KG1 (cell line): Measurements from ENCODE around the gene FPGS.
"Not testable (repeated sequence)": the region's sequence is repeated elsewhere in the genome, so short reads cannot be mapped to it uniquely, and the experiment has no call there.

Experiments used
- DNase-seq: peaks from one replicate; lab custom pipeline; 2025; lab: John Stamatoyannopoulos, UW

Gene FPGS

GRCh38 chr9:127838375-127839078 lies 35.8 kb downstream of the FPGS start:
- DNase-seq: no peak

DNA sequence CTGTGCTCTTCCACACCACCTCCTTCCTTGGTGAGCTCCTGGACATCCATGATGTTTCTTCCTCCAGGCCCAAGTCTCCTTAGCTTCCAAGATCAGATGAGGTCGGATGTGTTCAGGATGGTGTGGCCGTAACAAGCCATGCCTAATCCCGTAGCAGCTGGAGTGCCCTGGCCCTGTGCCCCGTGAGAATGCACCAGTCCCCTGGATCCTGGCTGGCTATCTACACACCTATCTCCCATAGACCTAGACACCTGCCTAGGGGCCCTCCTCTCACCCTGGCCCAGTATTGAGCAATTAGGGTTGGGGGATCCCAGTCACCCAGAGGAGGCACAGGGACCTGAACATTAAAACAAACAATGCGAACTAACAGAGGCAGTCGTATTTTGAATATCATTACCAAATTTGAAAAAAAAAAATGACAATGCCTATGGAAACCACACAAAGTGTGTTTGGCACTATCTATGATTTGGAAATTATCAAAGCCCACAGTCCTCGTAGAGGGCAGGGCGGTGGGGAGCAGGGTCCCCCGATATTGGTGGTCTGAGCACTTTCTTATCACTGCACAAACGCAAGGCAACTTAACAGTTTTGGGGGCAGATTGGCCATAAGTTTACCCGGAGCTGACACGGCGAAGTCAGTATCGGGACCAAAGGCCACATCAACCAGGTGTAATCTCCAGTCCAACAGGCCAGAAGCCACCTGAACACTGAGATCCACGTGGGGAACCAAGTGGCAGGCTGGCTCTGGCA lies 38.6 kb downstream of the FPGS start:
- no peak for DNase-seq

GRCh38 chr9:127844821-127845359 lies 42.2 kb downstream of the FPGS start:
- DNase-seq: no peak

- not testable (repeated sequence) for DNase-seq
These were observed 42.9 kb downstream of the FPGS start for GRCh38 chr9:127845619-127846018.

GRCh38 chr9:127846443-127847177 lies 43.9 kb downstream of the FPGS start:
- no peak for DNase-seq

- DNase-seq: no peak
These were observed 44.5 kb downstream of the FPGS start for GRCh38 chr9:127847178-127847510.

- DNase-seq: no peak
These were observed 45.4 kb downstream of the FPGS start for GRCh38 chr9:127847833-127848755.

- DNase-seq: no peak
These were observed 46.2 kb downstream of the FPGS start for GRCh38 chr9:127848756-127849504.

DNA sequence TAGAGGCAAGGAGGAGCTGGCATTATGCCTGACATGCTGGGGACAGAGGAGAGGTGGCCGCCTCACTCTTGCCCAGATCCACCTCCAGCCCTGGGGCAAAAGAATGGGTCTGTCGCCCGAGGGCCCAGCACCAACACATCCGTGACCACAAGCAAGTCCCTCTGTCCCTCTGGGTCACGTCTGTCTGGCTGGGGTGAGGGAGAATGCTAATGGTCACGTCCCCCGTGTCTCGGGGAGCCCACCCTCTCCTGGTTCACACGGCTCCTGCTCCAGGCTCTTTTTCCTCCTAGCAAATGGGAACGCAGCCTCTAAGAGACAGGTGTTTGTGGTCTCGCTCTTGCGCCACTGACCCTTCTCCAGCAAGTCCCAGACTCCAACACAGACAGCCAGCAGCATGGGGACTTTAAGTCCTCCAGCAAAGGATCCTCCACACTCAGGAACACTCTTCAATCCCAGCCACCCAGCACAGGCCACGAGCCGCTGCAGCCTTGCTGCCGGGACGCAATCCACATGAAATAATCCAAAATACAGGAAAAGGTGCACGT lies 47.7 kb downstream of the FPGS start:
- DNase-seq: no peak

- DNase-seq: no peak
These were observed 50.1 kb downstream of the FPGS start for GRCh38 chr9:127852829-127853228.

GRCh38 chr9:127853312-127854183 lies 50.9 kb downstream of the FPGS start:
- peak; percentile 16 for DNase-seq

DNA sequence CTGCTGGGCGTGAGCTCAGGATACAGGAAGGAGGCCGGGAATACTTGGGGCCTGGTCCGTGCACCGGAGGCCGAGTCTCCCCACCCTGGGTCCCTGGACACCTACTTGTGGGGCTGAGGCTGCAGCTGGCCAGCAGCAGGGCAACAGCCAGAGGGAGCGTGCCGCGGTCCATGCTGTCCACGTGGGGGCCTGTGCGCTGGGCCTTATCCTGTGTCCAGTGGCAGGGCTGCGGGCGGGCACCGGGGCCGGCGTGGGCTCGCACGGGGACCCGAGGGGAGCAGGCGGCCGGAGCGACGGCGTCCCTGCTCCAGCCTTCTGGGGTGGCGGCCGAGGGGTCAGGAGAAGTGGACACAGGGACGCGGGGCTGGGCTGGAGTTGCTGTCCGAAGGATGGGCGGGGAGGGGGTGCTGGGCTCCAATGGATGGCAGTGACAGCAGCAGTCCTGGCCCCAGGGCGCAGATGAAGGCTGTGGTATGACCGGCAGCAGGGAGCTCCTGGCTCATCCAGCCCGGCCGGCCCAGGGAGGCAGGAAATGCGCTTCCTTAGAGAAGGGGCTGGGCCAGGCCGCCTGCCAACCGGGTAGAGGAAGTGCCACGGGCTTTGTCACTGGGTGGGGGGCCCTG lies 51.6 kb downstream of the FPGS start, which contains the start of gene ENG:
ENG (minus strand) TSS at position 475 of the 623 bp plus-strand sequence; CDS start at position 172, 303 bp downstream.
- no peak for DNase-seq

GRCh38 chr9:127854960-127855359 lies 52.3 kb downstream of the FPGS start:
- DNase-seq: no peak

DNA sequence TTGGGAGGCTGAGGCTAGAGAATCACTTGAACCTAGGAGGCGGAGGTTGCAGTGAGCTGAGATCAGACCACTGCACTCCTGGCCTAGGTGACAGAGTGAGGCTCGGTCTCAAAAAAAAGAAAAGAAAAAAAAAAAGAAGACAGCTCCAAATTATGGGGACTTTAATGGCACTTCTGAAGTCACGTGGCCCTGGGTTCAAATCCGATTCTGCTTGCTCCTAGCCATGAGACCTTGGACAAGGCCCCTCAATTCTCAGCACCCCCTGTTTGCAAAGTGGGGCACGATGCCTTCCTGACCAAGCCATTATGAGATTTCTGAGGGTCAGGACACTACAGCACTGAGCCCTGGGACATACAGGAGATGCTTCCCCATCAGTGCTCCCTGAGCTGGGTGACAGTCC lies 52.8 kb downstream of the FPGS start:
- DNase-seq: no peak

DNA sequence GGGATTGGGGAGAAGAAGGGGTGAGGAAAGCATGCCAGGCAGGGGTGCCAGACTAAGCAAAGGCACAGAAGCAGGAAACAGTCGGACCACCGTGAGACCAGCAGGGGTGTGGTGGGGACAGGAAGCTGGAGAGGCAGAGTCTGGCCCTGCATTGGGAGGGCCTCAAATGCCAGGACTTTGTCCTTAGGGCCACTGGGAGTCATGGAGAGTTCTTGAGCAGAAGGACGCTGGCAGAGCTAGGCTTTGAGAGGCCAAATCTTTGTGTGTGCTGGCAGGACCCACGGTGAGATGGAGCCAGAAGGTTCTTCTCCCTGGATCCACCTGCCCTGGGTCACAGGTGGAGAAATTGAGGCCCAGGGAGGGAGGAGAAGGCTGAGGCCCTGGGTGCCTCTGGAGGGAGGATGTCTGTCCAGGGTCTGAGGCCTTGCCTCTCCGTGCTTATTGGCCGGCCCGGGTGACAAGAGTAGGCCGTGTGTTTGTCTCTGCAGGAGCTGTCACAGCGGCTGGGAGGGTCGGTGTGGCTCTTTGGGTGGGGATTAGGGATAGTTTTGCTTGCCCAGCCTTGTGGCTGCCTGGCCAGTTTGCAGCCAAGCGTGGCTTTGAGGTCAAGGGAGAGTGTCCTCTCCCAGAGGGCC lies 53.5 kb downstream of the FPGS start:
- no peak for DNase-seq

- DNase-seq: no peak
These were observed 54.0 kb downstream of the FPGS start for GRCh38 chr9:127856729-127857116.

- DNase-seq: no peak
These were observed 54.6 kb downstream of the FPGS start for GRCh38 chr9:127857278-127857677.

DNA sequence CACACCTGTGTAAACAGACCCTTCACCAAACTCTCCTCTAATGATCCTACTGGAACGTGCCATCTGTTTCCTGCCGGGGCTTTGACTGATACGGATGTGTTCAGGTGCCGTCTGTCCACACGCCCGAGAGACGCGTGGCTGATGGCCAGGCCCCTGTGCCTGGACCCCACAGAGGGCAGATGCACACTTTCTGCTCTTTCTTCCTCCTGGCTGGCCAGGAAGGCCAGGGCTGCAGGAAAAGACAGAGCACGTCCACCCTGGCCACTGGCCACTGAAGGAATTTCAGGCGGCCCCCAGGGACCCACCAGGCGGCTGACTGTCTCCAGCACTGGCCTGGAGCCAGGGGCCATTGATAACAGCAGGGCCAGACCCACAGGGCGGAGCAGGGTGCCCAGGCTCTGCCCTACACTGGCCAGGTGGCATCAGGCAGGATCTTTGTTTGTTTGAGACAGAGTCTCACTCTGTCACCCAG lies 55.4 kb downstream of the FPGS start:
- no peak for DNase-seq
